ENCODE results near the gene ING5. TPM values are rescaled to one million over a fixed set of nuclear protein-coding genes. Genes with fewer than 3 reads are reported as not detected.

ING5 gene
- total RNA-seq, 2 experiments from 2014 or later: 37.7 to 41.3 TPM

- intact Hi-C loops (cut with micrococcal nuclease): no loop called here
- ChIA-PET POLR2A (interaction anchor here (0.5 to 2.1 kb wide), 4 partner anchors 10 to 114 kb away, joined by 3 to 8 read pairs (median 4); partner anchors contain the start of genes D2HGDH and ING5), CTCF (interaction anchor here (0.7 to 2.1 kb wide), 4 partner anchors 80 to 154 kb away, joined by 3 to 8 read pairs (median 7); partner anchors contain the start of gene RTP5)
- Mint-ChIP-seq H3K9me3 (no peaks in the 10 kb centered on the region), H3K27ac (no peak overlapping the region), H3K36me3 (ENCODE audit: low read depth) (peaks cover 41% of the 10 kb centered on the region), H3K4me1 (ENCODE audit: low read depth) (no peaks in the 10 kb centered on the region), H3K4me3 (no peak overlapping the region), H3K27me3 (no peaks in the 10 kb centered on the region)
- peak; percentile 55 for DNase-seq
- TF ChIP-seq CTCF (IDR thresholded peaks at IDR 0.05): peak; percentile 62
- peak; percentile 83 for ATAC-seq
These were observed 22.6 kb downstream of the ING5 start for GRCh38 chr2:241724259-241724974.

- peaks cover 40% of the 10 kb centered on the region for H3K36me3 Mint-ChIP-seq (ENCODE audit: low read depth)
- H3K27ac Mint-ChIP-seq: no peak overlapping the region
- ChIA-PET CTCF (interaction anchor here (1.1 to 2.1 kb wide), 4 partner anchors 12 to 153 kb away, joined by 3 to 8 read pairs (median 6); partner anchors contain the start of gene RTP5), POLR2A (interaction anchor here (0.8 to 2.1 kb wide), 5 partner anchors 9 to 133 kb away, joined by 3 to 8 read pairs (median 4); partner anchors contain the start of genes D2HGDH, ING5 and PDCD1)
- peaks cover 7% of the 10 kb centered on the region for H3K4me1 Mint-ChIP-seq (ENCODE audit: low read depth)
- H3K27me3 Mint-ChIP-seq: no peaks in the 10 kb centered on the region
- H3K4me3 Mint-ChIP-seq: no peak overlapping the region
- no peak for TF ChIP-seq CTCF (IDR thresholded peaks at IDR 0.05)
- DNase-seq: no peak
- intact Hi-C loops (cut with micrococcal nuclease): no loop called here
- ATAC-seq: no peak
- H3K9me3 Mint-ChIP-seq: no peaks in the 10 kb centered on the region
These were observed 23.4 kb downstream of the ING5 start for GRCh38 chr2:241724975-241725870.

- Mint-ChIP-seq H3K4me1 (ENCODE audit: low read depth) (peaks cover 18% of the 10 kb centered on the region), H3K4me3 (no peak overlapping the region), H3K27ac (no peak overlapping the region), H3K36me3 (ENCODE audit: low read depth) (peaks cover 36% of the 10 kb centered on the region), H3K27me3 (no peaks in the 10 kb centered on the region), H3K9me3 (no peaks in the 10 kb centered on the region)
- POLR2A ChIA-PET: interaction anchor here (1.2 kb wide), 1 partner anchor 44 kb away, joined by 3 read pairs; no protein-coding TSS in a partner anchor
- TF ChIP-seq CTCF (IDR thresholded peaks at IDR 0.05): no peak
- ATAC-seq (no peak), DNase-seq (no peak)
- intact Hi-C loops (cut with micrococcal nuclease): no loop called here
- CTCF ChIA-PET: interaction anchor here (1.4 to 2.1 kb wide), 2 partner anchors 110 to 152 kb away, joined by 4 to 8 read pairs; no protein-coding TSS in a partner anchor
These were observed 24.6 kb downstream of the ING5 start for GRCh38 chr2:241726459-241726858.

- ChIA-PET CTCF (interaction anchor here (1.1 to 1.8 kb wide), 2 partner anchors 107 to 151 kb away, joined by 3 to 6 read pairs; no protein-coding TSS in a partner anchor), POLR2A (interaction anchor here (1.5 to 4.2 kb wide), 3 partner anchors 19 to 35 kb away, joined by 3 to 15 read pairs (median 3); partner anchors contain the start of gene ING5)
- Mint-ChIP-seq H3K4me1 (ENCODE audit: low read depth) (peaks cover 26% of the 10 kb centered on the region), H3K9me3 (no peaks in the 10 kb centered on the region), H3K36me3 (ENCODE audit: low read depth) (peaks cover 23% of the 10 kb centered on the region), H3K27me3 (no peaks in the 10 kb centered on the region), H3K27ac (no peak overlapping the region), H3K4me3 (no peak overlapping the region)
- DNase-seq (no peak), ATAC-seq (no peak)
- no peak for TF ChIP-seq CTCF (IDR thresholded peaks at IDR 0.05)
- intact Hi-C loops (cut with micrococcal nuclease): no loop called here
These were observed 26.2 kb downstream of the ING5 start for GRCh38 chr2:241728000-241728399.

Data from activated CD8-positive, alpha-beta T cell treated with anti-CD3 and anti-CD28 coated beads for 36 hours (primary cell).